Measurements from ENCODE around the gene MUC2.

GRCh38 chr11:1039481-1040427, 34.9 kb upstream of the MUC2 start:
- TF ChIP-seq CTCF (conservative IDR thresholded peaks at IDR 0.05; ENCODE audit: low read depth, low read length), result no peak
- no peak for TF ChIP-seq EZH2phosphoT487 (IDR thresholded peaks at IDR 0.05; ENCODE audit: borderline replicate concordance, low read length)
- no peak for TF ChIP-seq EZH2 (IDR thresholded peaks at IDR 0.05; ENCODE audit: low read length, unreplicated experiment)

Data from PC-3 (cell line).